22Rv1 (cell line): Measurements from ENCODE around the gene ASMTL.
"Not testable (repeated sequence)": the region's sequence is repeated elsewhere in the genome, so short reads cannot be mapped to it uniquely, and the experiment has no call there.

ENCODE experiments used
- H3K27ac ChIP-seq: fragments of 450-650 bp; 2 replicates; pipeline ENCODE4 v1.5.1; 2017
- CTCF ChIP-seq: fragments of 450-650 bp; IDR thresholded peaks from 2 replicates; pipeline ENCODE4 v1.5.1; 2017; ENCODE audit warnings: mild to moderate bottlenecking
- ZFX ChIP-seq: fragments of 450-650 bp; IDR thresholded peaks from 2 replicates; pipeline ENCODE4 v1.6.1; 2017; ENCODE audit warnings: antibody characterized with exemption, borderline replicate concordance

Gene ASMTL

GRCh38 chrX:1491851-1492349 lies 39.2 kb upstream of the ASMTL start:
- H3K27ac ChIP-seq = no peak overlapping the region
- TF ChIP-seq CTCF = no peak
- TF ChIP-seq ZFX = no peak

- not testable (repeated sequence) for H3K27ac ChIP-seq
These were observed 38.5 kb upstream of the ASMTL start for GRCh38 chrX:1491248-1491647.

GRCh38 chrX:1490723-1491122 lies 38.0 kb upstream of the ASMTL start:
- not testable (repeated sequence) for H3K27ac ChIP-seq

GRCh38 chrX:1489354-1489753 lies 36.6 kb upstream of the ASMTL start:
- H3K27ac ChIP-seq = not testable (repeated sequence)

- TF ChIP-seq CTCF (no peak), ZFX (no peak)
- H3K27ac ChIP-seq = no peak overlapping the region
These were observed 36.0 kb upstream of the ASMTL start for GRCh38 chrX:1488745-1489144.

- H3K27ac ChIP-seq = no peak overlapping the region
- TF ChIP-seq ZFX = no peak
- no peak for TF ChIP-seq CTCF
These were observed 35.4 kb upstream of the ASMTL start for GRCh38 chrX:1488141-1488540.

GRCh38 chrX:1487401-1487800 lies 34.7 kb upstream of the ASMTL start:
- no peak overlapping the region for H3K27ac ChIP-seq
- TF ChIP-seq ZFX (no peak), CTCF (no peak)

- TF ChIP-seq CTCF (no peak), ZFX (no peak)
- no peak overlapping the region for H3K27ac ChIP-seq
These were observed 34.1 kb upstream of the ASMTL start for GRCh38 chrX:1486749-1487361.

- no peak overlapping the region for H3K27ac ChIP-seq
- TF ChIP-seq ZFX (no peak), CTCF (no peak)
These were observed 33.5 kb upstream of the ASMTL start for GRCh38 chrX:1486177-1486576.
